Suppressor macrophage treated with lipopolysaccharide for 1 hour (primary cell): Measurements from ENCODE around the gene DCUN1D4.
"Not testable (repeated sequence)": the region's sequence is repeated elsewhere in the genome, so short reads cannot be mapped to it uniquely, and the experiment has no call there.

Experiments used
- DNase-seq, 3 donors: peaks; one replicate each; pipeline ENCODE4 v3.0.0-alpha.2; 2020 to 2022

Gene DCUN1D4

GRCh38 chr4:51895816-51896408 lies 53.0 kb downstream of the DCUN1D4 start:
- DNase-seq: peak; percentile 76 to 81 (median 77)

GRCh38 chr4:51901363-51901762 lies 58.4 kb downstream of the DCUN1D4 start:
- peak in 1 of 3 donors; percentile 18 for DNase-seq

- DNase-seq: peak; percentile 76 to 89 (median 88)
These were observed 63.4 kb downstream of the DCUN1D4 start for GRCh38 chr4:51906167-51906958.

- DNase-seq: peak in 1 of 3 donors; percentile 3
These were observed 64.2 kb downstream of the DCUN1D4 start for GRCh38 chr4:51907006-51907669.

- no peak for DNase-seq
These were observed 66.3 kb downstream of the DCUN1D4 start for GRCh38 chr4:51909236-51909703.

GRCh38 chr4:51918251-51918650 lies 75.3 kb downstream of the DCUN1D4 start:
- DNase-seq: no peak

- DNase-seq: peak; percentile 56 to 78 (median 63)
These were observed 80.4 kb downstream of the DCUN1D4 start for GRCh38 chr4:51923343-51923742.

- peak in 1 of 3 donors; percentile 3 for DNase-seq
These were observed 82.4 kb downstream of the DCUN1D4 start for GRCh38 chr4:51925307-51925706.

GRCh38 chr4:51930557-51930956 lies 87.6 kb downstream of the DCUN1D4 start:
- DNase-seq: no peak

GRCh38 chr4:51931461-51931860 lies 88.5 kb downstream of the DCUN1D4 start:
- no peak for DNase-seq

GRCh38 chr4:51932261-51932660 lies 89.3 kb downstream of the DCUN1D4 start:
- peak; percentile 16 to 27 (median 26) for DNase-seq

- DNase-seq: no peak
These were observed 89.7 kb downstream of the DCUN1D4 start for GRCh38 chr4:51932684-51933083.

- DNase-seq: not testable (repeated sequence)
These were observed 97.5 kb downstream of the DCUN1D4 start for GRCh38 chr4:51940460-51940859.

- DNase-seq: no peak
These were observed 99.3 kb downstream of the DCUN1D4 start for GRCh38 chr4:51942108-51942832.

- DNase-seq: no peak
These were observed 99.9 kb downstream of the DCUN1D4 start for GRCh38 chr4:51942833-51943215.

GRCh38 chr4:51943221-51943620 lies 100.3 kb downstream of the DCUN1D4 start:
- DNase-seq: no peak

GRCh38 chr4:51958199-51958968 lies 115.4 kb downstream of the DCUN1D4 start:
- DNase-seq: no peak

GRCh38 chr4:51960486-51960885 lies 117.5 kb downstream of the DCUN1D4 start:
- DNase-seq: no peak

GRCh38 chr4:51963841-51964517 lies 121.0 kb downstream of the DCUN1D4 start:
- DNase-seq: no peak

GRCh38 chr4:51965862-51966261 lies 122.9 kb downstream of the DCUN1D4 start:
- DNase-seq: no peak
